K562 (cell line): Measurements from ENCODE around the gene ZNF804A. TPM values are rescaled to one million over a fixed set of nuclear protein-coding genes. Genes with fewer than 3 reads are reported as not detected.

Source experiments
- ATAC-seq: fragments of 200-7000 bp; cut with Tn5 transposase; 3 replicates; pipeline ENCODE4 v1.9.1; 2020; ENCODE audit warnings: moderate library complexity
- BruUV-seq: library from RNA; stranded (reverse); fragments of 400-500 nt; replicated peaks from 2 replicates; lab custom pipeline; 2021; lab: Mats Ljungman, UMichigan
- CTCF ChIA-PET: fragments of 300-600 bp; formaldehyde crosslinking; extraction: SDS; loops from one replicate; lab custom pipeline; 2021; ENCODE audit warnings: low intra/inter-chr PET ratio; lab: Yijun Ruan, JAX
- POLR2A ChIA-PET: fragments of 300-600, 350-650 bp; sonication (Branson Sonifier 250); formaldehyde crosslinking; extraction: SDS; loops from one replicate; lab custom pipeline; 2021; ENCODE audit warnings: antibody characterized with exemption, inconsistent platforms; lab: Yijun Ruan, JAX
- DNase-seq, 4 experiments: peaks; one replicate each; pipeline versions ENCODE4 v3.0.0 to v3.0.0-alpha.2; 2011 to 2018; ENCODE audit warnings: low spot score in 3 of 4, mixed read lengths in 3 of 4; ENCODE audit errors: extremely low read depth in 1 of 4
- FAIRE-seq: peaks from 2 replicates; lab custom pipeline; 2011; peaks lifted over from hg19 to GRCh38; lab: Jason Lieb, UNC
- H2AFZ ChIP-seq: 2 replicates; pipeline ENCODE4 v1.6.0; 2011; ENCODE audit warnings: low read depth, low read length, control low read depth, inconsistent platforms
- H3K27ac ChIP-seq: fragments of 200-600 bp; 3 replicates; pipeline ENCODE4 v1.8.0; 2011; ENCODE audit warnings: low read depth, mild to moderate bottlenecking, control low read depth, inconsistent platforms, low read length, moderate library complexity, mixed read lengths; ENCODE audit errors: extremely low read depth
- H3K27me3 ChIP-seq, 2 experiments: fragments of 300-600 bp in 1 of 2; 2 replicates in 1 of 2; 3 replicates in 1 of 2; pipeline versions ENCODE4 v1.6.0 to v1.8.0; 2011; ENCODE audit warnings: inconsistent platforms in 2 of 2, low read length in 2 of 2, mild to moderate bottlenecking in 1 of 2, mixed read lengths in 1 of 2, moderate library complexity in 1 of 2; ENCODE audit not compliant: control insufficient read depth in 2 of 2, insufficient read depth in 2 of 2
- H3K36me3 ChIP-seq: fragments of 300-600 bp; 3 replicates; pipeline ENCODE4 v1.8.0; 2011; ENCODE audit warnings: mild to moderate bottlenecking, low read length, inconsistent platforms; ENCODE audit not compliant: control insufficient read depth, insufficient read depth
- H3K4me1 ChIP-seq, 2 experiments: fragments of 200-600 bp in 1 of 2; replicated peaks in 1 of 2; 2 replicates in 1 of 2; 3 replicates in 1 of 2; pipeline versions ENCODE4 v1.5.1 to v1.8.0; 2011; ENCODE audit warnings: inconsistent platforms in 2 of 2, low read length in 2 of 2, mild to moderate bottlenecking in 1 of 2, mixed read lengths in 1 of 2, moderate library complexity in 1 of 2; ENCODE audit not compliant: control insufficient read depth in 2 of 2, insufficient read depth in 2 of 2
- H3K4me2 ChIP-seq: 2 replicates; pipeline ENCODE4 v1.6.1; 2011; ENCODE audit warnings: low read length, control low read depth, inconsistent platforms, mixed read lengths; ENCODE audit not compliant: insufficient read depth
- H3K4me3 ChIP-seq: fragments of 200-600 bp; sonication (generic), shearing (Covaris generic); 2 replicates; pipeline ENCODE4 v1.5.1; 2016; ENCODE audit warnings: control low read depth, inconsistent platforms
- H3K79me2 ChIP-seq: fragments of 200-600 bp; 3 replicates; pipeline ENCODE4 v1.8.0; 2011; ENCODE audit warnings: low read length, inconsistent platforms; ENCODE audit not compliant: control insufficient read depth, insufficient read depth
- H3K9ac ChIP-seq, 2 experiments: 2 replicates each; pipeline versions ENCODE4 v1.6.0 to v1.6.1; 2011; ENCODE audit warnings: low read depth in 2 of 2, low read length in 2 of 2, control low read depth in 1 of 2, inconsistent platforms in 1 of 2, mild to moderate bottlenecking in 1 of 2, mixed read lengths in 1 of 2; ENCODE audit not compliant: insufficient read depth in 1 of 2
- H3K9me1 ChIP-seq: one replicate; pipeline ENCODE4 v1.6.0; 2011; ENCODE audit warnings: inconsistent platforms, mild to moderate bottlenecking, low read length, moderate library complexity; ENCODE audit not compliant: control insufficient read depth, insufficient read depth
- H3K9me3 ChIP-seq: replicated peaks from 2 replicates; pipeline ENCODE4 v1.5.1; 2011; ENCODE audit warnings: low read depth, low read length, inconsistent platforms; ENCODE audit not compliant: control insufficient read depth, insufficient read depth
- H4K20me1 ChIP-seq: replicated peaks from 2 replicates; pipeline ENCODE4 v1.6.1; 2011; ENCODE audit warnings: low read length, inconsistent platforms, mixed read lengths; ENCODE audit not compliant: control insufficient read depth, insufficient read depth
- CBX8 ChIP-seq: fragments of 200-600 bp; sonication (generic); IDR thresholded peaks from 2 replicates; pipeline ENCODE4 v1.6.1; 2012; ENCODE audit warnings: borderline replicate concordance, mixed run types, low read depth, mild to moderate bottlenecking, moderate library complexity, mixed read lengths, low read length, control low read depth, inconsistent platforms; ENCODE audit not compliant: poor library complexity, severe bottlenecking; ENCODE audit errors: extremely low read depth
- CSDE1 ChIP-seq, 2 experiments: fragments of 450-650 bp; IDR thresholded peaks; 2 replicates each; pipeline ENCODE4 v1.6.1; 2016; ENCODE audit warnings: mild to moderate bottlenecking in 1 of 2
- E2F8 ChIP-seq: fragments of 450-650 bp; IDR thresholded peaks from 2 replicates; pipeline ENCODE4 v1.7.1; 2018; ENCODE audit warnings: mild to moderate bottlenecking, low read depth; ENCODE audit not compliant: partially characterized antibody
- KLF16 ChIP-seq: IDR thresholded peaks from 2 replicates; pipeline ENCODE4 v1.6.1; 2016; ENCODE audit warnings: antibody characterized with exemption
- MED1 ChIP-seq: sonication (generic); formaldehyde crosslinking; IDR thresholded peaks from 2 replicates; pipeline ENCODE4 v1.8.1; 2023; ENCODE audit warnings: missing genetic modification reagents, borderline replicate concordance
- MIER1 ChIP-seq: fragments of 450-650 bp; IDR thresholded peaks from 2 replicates; pipeline ENCODE4 v1.6.1; 2016; ENCODE audit warnings: antibody characterized with exemption, mild to moderate bottlenecking, low read depth
- NR1H2 ChIP-seq: sonication (generic); formaldehyde crosslinking; IDR thresholded peaks from 2 replicates; pipeline ENCODE4 v1.4.0; 2020; ENCODE audit warnings: mild to moderate bottlenecking, missing genetic modification reagents
- PHB2 ChIP-seq: fragments of 450-650 bp; IDR thresholded peaks from 2 replicates; pipeline ENCODE4 v1.6.1; 2017; ENCODE audit warnings: low read depth
- SETDB1 ChIP-seq: IDR thresholded peaks from one replicate; pipeline ENCODE4 v1.6.1; 2012; ENCODE audit warnings: low read length, control low read depth, inconsistent platforms
- TAF9B ChIP-seq: fragments of 450-650 bp; IDR thresholded peaks from 2 replicates; pipeline ENCODE4 v1.6.1; 2018; ENCODE audit warnings: mild to moderate bottlenecking; ENCODE audit not compliant: partially characterized antibody
- TCF7L2 ChIP-seq: fragments of 150-350 bp; IDR thresholded peaks from 2 replicates; pipeline ENCODE4 v1.6.1; 2016; ENCODE audit warnings: low read depth, mild to moderate bottlenecking, low read length, moderate library complexity
- ZNF668 ChIP-seq: fragments of 250-450 bp; sonication (Bioruptor Pico); IDR thresholded peaks from 2 replicates; pipeline ENCODE4 v1.8.0; 2022; ENCODE audit warnings: mild to moderate bottlenecking, inconsistent platforms
- WGBS: fragments of 100-300 bp; shearing (Covaris generic); methylation state at CpG from one replicate; pipeline ENCODE4 v1.1.6; 2016; ENCODE audit warnings: low coverage, mixed read lengths; ENCODE audit not compliant: insufficient coverage; ENCODE audit errors: missing lambda C conversion rate; 5-methylcytosine and 5-hydroxymethylcytosine counted together
- in situ Hi-C: fragments of 300-500 bp; cut with MboI; formaldehyde crosslinking; loops from 4 replicates; pipeline ENCODE4 v1.15.0; 2018; ENCODE audit warnings: inconsistent platforms, mixed read lengths
- intact Hi-C: fragments of 100-400 bp; cut with micrococcal nuclease; formaldehyde crosslinking; loops from 2 replicates; pipeline ENCODE4 v1.14.2; 2022
- polyA plus RNA-seq, 8 experiments: library from polyadenylated mRNA; depleted of rRNA in 4 of 8; stranded (reverse) in 5 of 8; unstranded in 3 of 8; fragments of >200 nt; fragmentation: Nextera tagmentation in 2 of 8; fragmentation: Illumina TruSeq in 1 of 8; extraction: Ambion mirVana in 2 of 8; extraction: Trizol in 1 of 8; gene quantifications; 2 replicates each; pipeline versions ENCODE4 v1.2.1 to v1.2.3, GENCODE V29; 2011 to 2014; ENCODE audit warnings: inconsistent platforms in 1 of 8, missing spikeins in 1 of 8
- total RNA-seq, 7 experiments: library from RNA; depleted of rRNA in 6 of 7; stranded (reverse); fragments of >200 nt in 6 of 7; fragmentation: Illumina TruSeq in 2 of 7; extraction: Trizol in 2 of 7; gene quantifications; 2 replicates each; pipeline versions ENCODE4 v1.2.1 to v1.2.3, GENCODE V29; 2011 to 2021; ENCODE audit warnings: low replicate concordance in 1 of 7
- TF ChIP-seq, protein P1 (sequence below): sonication (generic); formaldehyde crosslinking; IDR thresholded peaks from 2 replicates; pipeline ENCODE4 v1.8.1; 2023; ENCODE audit warnings: mild to moderate bottlenecking, missing genetic modification reagents
- TF ChIP-seq, protein P2 (sequence below): fragments of 250-450 bp; sonication (Bioruptor Pico); IDR thresholded peaks from 2 replicates; pipeline ENCODE4 v1.4.0; 2020; ENCODE audit warnings: mild to moderate bottlenecking, moderate library complexity
- TF ChIP-seq, protein P3 (sequence below): fragments of 450-650 bp; formaldehyde crosslinking; IDR thresholded peaks from 2 replicates; pipeline ENCODE4 v1.4.0; 2022; ENCODE audit warnings: mild to moderate bottlenecking, moderate library complexity

ZNF804A gene
- total and polyA plus RNA-seq, 9 of the 15 experiments (the other 6 are each of a cell fraction or from before 2014, with no cell fraction given) = 0.01 to 1.2 (median 0.73) TPM

DNA sequence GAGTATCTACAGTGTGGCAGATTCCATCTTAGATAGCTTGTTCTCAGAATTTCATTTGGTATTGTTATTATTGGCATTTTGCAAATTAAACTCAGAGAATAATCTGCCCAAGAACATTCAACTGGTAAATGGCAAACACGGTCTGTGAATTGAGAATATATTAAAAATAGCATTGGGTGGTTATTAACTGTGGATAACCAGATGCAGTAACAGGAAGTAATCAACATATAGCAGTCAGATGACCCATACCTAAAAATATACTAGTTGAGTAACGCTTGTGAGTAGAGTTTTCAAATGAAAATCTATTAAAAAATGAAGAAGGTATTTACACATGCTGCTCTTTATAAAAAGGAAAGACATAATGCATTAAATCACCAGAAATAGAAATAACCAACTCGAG lies 129.5 kb downstream of the ZNF804A start:
- H3K4me3 ChIP-seq = no peak overlapping the region
- H3K27ac ChIP-seq = no peak overlapping the region
- no peak overlapping the region for H2AFZ ChIP-seq

More for the DNA sequence above, 129.5 kb downstream of the ZNF804A start:
- H3K9me3 ChIP-seq = no peaks in the 10 kb centered on the region
- ATAC-seq (no peak), FAIRE-seq (no peak), DNase-seq (no peak)
- H4K20me1 ChIP-seq = no peaks in the 10 kb centered on the region
- intact Hi-C loops = no loop called here
- no peaks in the 10 kb centered on the region for H3K79me2 ChIP-seq
- ChIA-PET POLR2A (no interaction called here), CTCF (no interaction called here)
- 3% methylated on average over 3 of the region's 3 CpGs for WGBS
- no peaks in the 10 kb centered on the region for H3K36me3 ChIP-seq
- no TSS peak for BruUV-seq
- in situ Hi-C loops = no loop called here
- no peak overlapping the region for H3K9ac ChIP-seq
- H3K4me1 ChIP-seq = no peaks in the 10 kb centered on the region
- H3K9me1 ChIP-seq = no peaks in the 10 kb centered on the region
- TF ChIP-seq CBX8 (no peak), E2F8 (no peak), CSDE1 (IDR thresholded peaks at IDR 0.05) (no peak), KLF16 (no peak), SETDB1 (no peak), NR1H2 (CRISPR knock-in tag) (no peak), ZNF668 (CRISPR knock-in tag) (no peak), MED1 (CRISPR knock-in tag) (no peak), PHB2 (no peak), TCF7L2 (no peak), MIER1 (no peak), TAF9B (no peak)
- TF ChIP-seq, protein P1, sequence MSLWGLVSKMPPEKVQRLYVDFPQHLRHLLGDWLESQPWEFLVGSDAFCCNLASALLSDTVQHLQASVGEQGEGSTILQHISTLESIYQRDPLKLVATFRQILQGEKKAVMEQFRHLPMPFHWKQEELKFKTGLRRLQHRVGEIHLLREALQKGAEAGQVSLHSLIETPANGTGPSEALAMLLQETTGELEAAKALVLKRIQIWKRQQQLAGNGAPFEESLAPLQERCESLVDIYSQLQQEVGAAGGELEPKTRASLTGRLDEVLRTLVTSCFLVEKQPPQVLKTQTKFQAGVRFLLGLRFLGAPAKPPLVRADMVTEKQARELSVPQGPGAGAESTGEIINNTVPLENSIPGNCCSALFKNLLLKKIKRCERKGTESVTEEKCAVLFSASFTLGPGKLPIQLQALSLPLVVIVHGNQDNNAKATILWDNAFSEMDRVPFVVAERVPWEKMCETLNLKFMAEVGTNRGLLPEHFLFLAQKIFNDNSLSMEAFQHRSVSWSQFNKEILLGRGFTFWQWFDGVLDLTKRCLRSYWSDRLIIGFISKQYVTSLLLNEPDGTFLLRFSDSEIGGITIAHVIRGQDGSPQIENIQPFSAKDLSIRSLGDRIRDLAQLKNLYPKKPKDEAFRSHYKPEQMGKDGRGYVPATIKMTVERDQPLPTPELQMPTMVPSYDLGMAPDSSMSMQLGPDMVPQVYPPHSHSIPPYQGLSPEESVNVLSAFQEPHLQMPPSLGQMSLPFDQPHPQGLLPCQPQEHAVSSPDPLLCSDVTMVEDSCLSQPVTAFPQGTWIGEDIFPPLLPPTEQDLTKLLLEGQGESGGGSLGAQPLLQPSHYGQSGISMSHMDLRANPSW (CRISPR knock-in tag) = no peak
- TF ChIP-seq, protein P2, sequence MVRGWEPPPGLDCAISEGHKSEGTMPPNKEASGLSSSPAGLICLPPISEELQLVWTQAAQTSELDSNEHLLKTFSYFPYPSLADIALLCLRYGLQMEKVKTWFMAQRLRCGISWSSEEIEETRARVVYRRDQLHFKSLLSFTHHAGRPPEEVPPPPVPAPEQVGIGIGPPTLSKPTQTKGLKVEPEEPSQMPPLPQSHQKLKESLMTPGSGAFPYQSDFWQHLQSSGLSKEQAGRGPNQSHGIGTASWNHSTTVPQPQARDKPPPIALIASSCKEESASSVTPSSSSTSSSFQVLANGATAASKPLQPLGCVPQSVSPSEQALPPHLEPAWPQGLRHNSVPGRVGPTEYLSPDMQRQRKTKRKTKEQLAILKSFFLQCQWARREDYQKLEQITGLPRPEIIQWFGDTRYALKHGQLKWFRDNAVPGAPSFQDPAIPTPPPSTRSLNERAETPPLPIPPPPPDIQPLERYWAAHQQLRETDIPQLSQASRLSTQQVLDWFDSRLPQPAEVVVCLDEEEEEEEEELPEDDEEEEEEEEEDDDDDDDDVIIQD = no peak
- TF ChIP-seq, protein P3, sequence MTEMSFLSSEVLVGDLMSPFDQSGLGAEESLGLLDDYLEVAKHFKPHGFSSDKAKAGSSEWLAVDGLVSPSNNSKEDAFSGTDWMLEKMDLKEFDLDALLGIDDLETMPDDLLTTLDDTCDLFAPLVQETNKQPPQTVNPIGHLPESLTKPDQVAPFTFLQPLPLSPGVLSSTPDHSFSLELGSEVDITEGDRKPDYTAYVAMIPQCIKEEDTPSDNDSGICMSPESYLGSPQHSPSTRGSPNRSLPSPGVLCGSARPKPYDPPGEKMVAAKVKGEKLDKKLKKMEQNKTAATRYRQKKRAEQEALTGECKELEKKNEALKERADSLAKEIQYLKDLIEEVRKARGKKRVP = no peak
- H3K27me3 ChIP-seq = no peaks in the 10 kb centered on the region
- no peak overlapping the region for H3K4me2 ChIP-seq
